ENCODE data around the gene ESR2.
"Not testable (repeated sequence)": the region's sequence is repeated elsewhere in the genome, so short reads cannot be mapped to it uniquely, and the experiment has no call there.

ESR2 gene

GRCh38 chr14:64075613-64076005 is 218.6 kb downstream of the ESR2 start:
- no peak for DNase-seq

GRCh38 chr14:64074961-64075612 is 219.1 kb downstream of the ESR2 start:
- no peak for DNase-seq

GRCh38 chr14:64069634-64070359 is 224.4 kb downstream of the ESR2 start:
- no peak for DNase-seq

DNA sequence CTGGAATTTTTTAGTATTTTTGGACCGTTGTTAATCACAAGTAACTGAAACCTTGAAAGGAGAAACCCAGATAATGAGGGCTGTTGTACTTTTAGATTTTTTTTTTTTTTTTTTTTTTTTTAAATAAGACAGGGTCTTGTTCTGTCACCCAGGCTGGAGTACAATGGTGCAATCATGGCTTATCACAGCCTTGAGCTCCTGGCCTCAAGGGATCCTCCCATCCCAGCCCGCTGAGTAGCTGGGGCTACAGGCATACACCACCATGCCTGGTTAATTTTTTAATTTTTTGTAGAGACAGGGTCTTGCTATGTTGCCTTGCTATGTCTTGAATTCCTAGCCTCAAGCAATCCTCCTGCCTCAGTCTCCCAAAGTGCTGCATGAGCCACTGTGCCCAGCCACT is 229.7 kb downstream of the ESR2 start:
- no peak for DNase-seq

GRCh38 chr14:64062381-64063115 is 231.6 kb downstream of the ESR2 start:
- DNase-seq: peak; percentile 23

DNA sequence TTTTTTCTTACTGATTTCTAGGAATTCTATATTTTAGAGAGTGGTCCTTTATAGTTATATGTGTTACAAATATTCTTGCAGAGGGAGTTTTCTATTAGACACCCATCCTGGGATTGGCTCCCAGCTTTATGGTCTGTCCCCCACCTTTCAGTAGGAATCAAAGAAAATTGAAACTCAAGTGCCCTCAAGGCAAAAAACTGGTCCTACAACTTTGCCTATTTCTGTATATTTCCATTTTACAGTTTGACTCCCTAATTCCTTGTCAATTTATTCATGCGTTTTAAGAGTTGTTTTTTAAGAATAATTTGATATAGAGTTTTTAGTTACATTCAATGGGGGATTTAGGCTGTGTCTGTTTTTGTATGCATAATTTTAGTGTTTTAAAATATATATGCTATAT is 232.5 kb downstream of the ESR2 start:
- no peak for DNase-seq

DNA sequence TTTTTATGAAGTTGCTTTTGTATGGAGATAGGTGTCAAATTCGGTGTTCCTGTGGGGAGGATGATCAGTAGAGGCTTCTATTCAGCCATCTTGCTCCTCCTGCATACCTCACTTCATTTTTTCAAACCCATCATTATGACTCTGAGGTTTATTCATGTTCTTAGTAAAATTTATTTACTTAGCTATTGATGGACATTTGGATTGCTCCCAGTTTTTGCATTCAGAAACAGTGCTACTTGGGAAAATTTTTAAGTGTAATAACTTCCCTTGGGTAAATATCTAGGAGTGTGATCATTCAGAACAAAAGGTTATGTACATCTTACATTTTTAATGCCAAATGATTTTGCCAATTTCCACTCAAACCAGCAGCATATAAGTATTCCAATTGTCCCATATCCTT is 233.1 kb downstream of the ESR2 start:
- no peak for DNase-seq

- DNase-seq: no peak
These were observed 233.5 kb downstream of the ESR2 start for GRCh38 chr14:64060648-64061096.

- DNase-seq: no peak
These were observed 234.0 kb downstream of the ESR2 start for GRCh38 chr14:64060199-64060545.

GRCh38 chr14:64059454-64060198 is 234.5 kb downstream of the ESR2 start:
- DNase-seq: no peak

DNA sequence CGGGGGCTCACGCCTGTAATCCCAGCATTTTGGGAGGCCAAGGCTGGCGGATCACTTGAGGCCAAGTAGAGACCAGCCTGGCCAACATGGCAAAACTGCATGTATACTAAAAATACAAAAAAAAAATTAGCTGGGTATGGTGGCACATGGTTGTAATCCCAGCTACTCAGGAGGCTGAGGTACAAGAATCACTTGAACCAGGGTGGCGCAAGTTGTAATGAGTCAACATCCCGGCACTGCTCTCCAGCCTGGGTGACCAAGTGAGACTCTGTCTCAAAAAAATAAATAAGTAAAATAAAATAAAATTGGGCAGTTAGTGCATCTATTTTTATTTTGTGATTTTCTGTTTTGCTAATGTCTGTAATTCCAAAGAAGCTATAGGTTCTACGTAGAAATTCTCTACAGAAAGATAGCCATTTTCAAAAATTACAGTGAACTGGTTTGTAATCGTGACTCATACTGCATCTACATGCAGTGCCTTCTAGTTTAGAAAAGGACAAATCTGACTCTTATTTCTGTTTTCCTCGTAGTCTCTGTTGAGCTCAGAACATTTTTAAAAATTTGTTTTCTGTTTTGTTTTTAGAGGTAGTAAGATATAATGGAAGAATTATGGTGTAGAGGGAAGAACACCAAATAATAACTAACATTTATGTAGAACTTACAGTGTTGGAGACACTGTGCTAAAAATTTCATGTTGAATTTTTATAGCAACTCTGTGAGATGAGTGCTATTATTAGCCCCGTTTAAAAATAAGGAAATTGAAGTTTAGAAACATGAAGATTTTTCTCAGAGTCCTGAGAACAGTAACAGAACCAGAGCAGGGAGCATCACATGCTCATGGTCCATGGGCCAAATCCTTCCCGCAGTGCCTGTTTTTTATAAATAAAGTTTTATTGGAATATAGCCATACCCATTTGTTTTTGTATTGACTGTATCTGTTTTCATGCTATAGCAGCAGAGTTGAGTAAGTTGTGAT is 240.2 kb downstream of the ESR2 start:
- no peak for DNase-seq

- no peak for DNase-seq
These were observed 244.4 kb downstream of the ESR2 start for GRCh38 chr14:64049616-64050381.

DNA sequence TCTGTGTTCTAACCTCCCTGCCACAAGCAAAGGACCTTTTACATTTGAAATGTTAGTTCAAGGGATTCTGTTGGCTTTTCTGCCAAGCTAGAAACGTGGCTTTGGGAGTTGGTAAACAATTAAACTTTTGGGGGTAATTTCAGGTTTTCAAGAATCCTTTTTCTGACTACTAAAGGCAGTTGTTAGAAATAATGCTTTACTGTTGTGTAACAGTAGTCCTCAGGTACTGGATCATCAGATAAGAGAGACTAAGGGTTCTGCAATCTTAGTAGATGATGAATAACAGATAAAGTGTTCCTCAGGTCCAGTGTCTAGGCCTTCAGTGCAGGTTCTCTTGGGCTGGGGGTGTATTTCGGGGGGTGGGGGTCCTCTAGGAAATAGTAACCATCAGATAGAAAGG is 249.1 kb downstream of the ESR2 start:
- no peak for DNase-seq

- not testable (repeated sequence) for DNase-seq
These were observed 250.9 kb downstream of the ESR2 start for GRCh38 chr14:64043296-64043695.

- no peak for DNase-seq
These were observed 254.1 kb downstream of the ESR2 start for GRCh38 chr14:64040044-64040443.

GRCh38 chr14:64038841-64039542 is 255.2 kb downstream of the ESR2 start:
- no peak for DNase-seq

GRCh38 chr14:64037869-64038745 is 256.1 kb downstream of the ESR2 start:
- not testable (repeated sequence) for DNase-seq

DNA sequence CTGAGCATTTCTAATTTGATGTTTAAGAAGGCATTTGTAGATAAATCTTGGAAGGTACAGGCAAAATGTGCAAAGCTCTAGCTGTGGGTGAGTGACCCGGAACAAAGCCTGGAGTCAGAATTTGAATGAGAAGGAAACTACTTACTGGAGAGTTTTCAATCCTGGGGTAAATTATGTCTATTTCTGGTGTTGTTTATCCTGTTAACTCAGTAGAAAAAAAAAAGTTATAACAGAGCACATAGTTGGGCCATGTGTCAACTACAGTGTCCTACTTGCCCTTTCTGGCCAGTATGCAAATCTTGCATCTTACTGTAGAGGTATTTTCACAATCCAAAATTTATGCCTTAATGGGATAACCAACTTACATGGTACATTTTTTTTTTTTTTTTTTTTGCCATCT is 259.0 kb downstream of the ESR2 start:
- DNase-seq: no peak

Data from NCI-H2171 treated with DMSO at 0.1 percent for 48 hours (cell line).